ENCODE results near the gene ARHGAP6.
"Not testable (repeated sequence)": the region's sequence is repeated elsewhere in the genome, so short reads cannot be mapped to it uniquely, and the experiment has no call there.

Gene ARHGAP6

DNA sequence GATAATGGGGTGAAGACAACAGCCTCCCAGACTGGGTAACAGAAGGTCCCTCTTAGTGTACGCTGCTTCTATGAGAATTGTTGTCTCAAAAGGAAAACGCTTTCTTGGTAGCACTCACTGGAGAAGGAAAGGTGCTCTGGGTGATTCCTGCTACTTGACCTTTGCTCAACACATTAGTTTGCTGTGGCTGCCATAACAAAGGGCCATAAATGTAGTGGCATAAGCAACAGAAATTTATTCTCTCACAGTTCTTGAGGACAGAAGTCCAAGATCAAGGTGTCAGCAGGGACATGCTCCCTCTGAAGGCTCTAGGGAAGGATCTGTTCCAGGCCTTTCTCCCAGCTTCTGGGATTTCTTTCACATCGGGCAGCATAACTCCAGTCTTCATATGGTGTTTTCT lies 535.6 kb downstream of the ARHGAP6 start:
- DNase-seq = no peak

DNA sequence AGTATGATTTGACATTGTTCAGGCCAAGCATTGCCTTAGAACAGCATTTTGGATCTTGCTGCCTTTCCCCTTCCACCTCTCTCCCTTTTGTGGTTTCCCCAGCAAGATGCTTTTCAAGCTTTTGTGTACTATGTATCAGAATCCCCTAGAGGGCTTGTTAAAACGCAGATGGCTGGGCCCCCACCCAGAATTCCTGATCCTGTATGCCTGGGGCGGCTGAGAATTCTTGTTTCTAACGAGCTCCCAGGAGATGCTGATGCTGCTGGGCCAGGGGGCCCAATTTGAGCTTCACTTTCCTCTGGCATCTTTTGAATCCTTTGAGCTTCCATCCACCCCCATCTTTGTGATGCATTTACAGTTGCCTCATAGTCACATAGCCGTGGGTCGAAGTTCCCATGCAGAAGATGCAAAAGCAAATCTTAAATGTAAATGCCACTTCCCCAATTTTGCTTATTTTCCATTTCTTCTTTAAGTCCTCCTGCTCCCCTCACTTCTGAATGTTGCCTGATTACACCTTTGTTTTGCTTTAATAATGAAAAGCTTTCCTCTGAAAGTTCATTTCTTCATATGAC lies 536.1 kb downstream of the ARHGAP6 start:
- no peak for DNase-seq

DNA sequence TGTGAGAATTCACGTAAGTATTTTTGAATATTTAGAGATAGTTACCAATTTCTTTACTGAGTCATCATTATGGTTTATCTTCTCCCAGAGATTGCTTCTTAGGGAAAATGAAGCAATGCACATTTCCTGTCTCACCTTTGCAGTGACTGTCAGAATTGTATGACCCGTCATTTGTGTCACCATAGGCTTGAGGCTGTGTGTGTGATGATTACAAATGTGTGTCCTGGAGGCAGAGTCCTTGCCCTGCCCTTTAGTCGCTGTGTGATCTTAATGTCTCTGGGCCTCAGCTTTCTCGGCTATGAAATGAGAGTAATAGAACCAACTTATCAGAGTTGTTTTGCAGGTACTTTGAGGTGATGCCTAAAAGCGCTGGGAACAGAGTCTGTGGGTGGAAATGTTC lies 540.7 kb downstream of the ARHGAP6 start:
- DNase-seq = no peak

DNA sequence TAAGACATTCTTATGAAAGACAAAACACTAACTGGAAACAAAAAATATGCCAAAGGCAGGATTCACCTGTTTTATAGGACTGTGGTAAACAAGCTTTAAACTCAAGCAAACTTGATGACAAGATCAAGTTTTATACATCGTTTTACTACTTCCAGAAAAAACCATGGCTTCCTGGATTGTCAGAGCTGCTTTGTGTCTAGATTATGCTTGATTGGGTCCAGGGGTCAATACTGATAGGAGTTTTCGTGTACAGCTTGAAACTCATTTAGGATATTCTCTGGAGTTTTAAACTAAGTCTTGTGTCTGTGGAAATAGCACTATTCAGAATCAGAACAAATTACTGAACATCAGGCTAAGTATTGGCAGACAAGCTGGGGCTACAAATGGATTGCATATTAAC lies 541.6 kb downstream of the ARHGAP6 start:
- DNase-seq = no peak

DNA sequence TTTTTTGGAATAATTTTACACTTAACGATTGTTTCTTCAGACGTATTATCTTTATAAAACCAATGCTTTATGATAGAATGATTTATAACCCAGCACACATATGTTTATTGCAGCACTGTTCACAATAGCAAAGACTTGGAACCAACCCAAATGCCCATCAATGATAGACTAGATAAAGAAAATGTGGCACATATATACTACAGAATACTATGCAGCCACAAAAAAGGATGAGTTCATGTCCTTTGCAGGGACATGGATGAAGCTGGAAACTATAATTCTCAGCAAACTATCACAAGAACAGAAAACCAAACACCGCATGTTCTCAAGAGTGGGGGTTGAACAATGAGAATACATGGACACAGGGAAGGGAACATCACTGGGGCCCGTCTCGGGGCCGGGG lies 542.6 kb downstream of the ARHGAP6 start:
- DNase-seq = not testable (repeated sequence)

DNA sequence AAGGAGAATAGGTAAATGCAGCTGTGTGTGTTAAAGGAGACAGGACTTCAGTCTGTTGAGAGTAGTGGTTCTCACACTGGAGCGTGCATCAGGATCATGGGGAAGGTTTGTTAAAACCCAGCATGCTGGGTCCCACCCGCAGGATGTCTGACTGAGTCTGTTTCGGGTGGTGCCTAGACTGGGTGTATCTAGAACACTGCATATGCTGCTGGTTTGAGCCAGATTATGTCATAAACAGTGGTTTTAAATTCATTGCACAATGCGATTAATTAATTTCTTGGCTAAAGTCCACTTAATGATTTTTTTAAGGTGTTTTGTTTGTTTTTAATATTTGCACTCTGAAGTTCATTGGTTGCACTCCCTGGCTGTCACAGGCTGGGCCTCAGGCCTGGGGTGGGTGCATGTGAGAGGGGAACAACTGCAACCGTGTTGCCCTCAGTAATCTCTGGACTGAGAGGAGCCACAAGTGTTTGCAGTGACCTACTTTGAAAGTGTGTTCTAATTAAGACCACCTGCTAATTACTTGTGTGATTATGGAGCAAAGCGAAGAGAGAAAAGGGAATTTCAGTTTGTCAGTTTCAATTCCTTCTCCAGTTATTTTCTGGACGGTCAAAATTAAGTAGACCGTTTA lies 546.3 kb downstream of the ARHGAP6 start:
- DNase-seq = no peak

DNA sequence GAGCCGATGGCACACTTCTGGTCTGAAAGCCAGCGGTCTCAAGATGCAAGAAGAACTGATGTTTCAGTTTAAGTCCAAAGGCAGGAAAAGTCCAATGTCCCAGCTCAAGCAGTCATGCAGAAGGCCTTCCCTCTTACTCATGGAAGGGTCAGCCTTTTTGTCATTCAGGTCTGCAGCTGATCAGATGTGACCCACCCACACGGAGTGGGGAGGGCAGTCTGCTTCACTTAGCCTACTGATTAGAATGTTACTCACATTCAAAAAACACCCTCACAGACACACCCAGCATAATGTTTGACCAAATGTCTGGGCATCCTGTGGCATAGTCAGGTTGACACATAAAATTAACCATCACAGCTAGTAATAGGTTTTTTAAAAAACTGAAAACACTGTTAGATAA lies 548.0 kb downstream of the ARHGAP6 start:
- no peak for DNase-seq

DNA sequence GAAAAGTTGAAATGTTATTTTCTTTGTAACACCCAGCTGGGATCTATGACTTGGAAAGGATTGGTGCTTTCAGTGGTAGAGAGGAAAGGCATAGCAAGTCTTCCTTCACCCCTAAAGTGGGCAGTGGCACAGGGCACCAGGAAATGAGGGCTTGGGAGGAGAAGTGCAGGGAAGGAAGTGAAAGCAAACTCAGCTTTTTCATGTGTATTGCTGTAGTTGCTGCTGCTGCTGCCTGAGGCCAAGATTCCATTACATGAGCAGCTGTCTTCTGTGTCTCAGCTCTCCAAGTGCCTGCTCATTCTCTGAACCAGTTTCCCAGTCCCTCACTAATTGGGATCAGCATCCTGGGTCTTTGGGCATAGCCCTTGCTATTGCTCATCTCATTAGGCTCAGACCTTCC lies 552.0 kb downstream of the ARHGAP6 start:
- no peak for DNase-seq

DNA sequence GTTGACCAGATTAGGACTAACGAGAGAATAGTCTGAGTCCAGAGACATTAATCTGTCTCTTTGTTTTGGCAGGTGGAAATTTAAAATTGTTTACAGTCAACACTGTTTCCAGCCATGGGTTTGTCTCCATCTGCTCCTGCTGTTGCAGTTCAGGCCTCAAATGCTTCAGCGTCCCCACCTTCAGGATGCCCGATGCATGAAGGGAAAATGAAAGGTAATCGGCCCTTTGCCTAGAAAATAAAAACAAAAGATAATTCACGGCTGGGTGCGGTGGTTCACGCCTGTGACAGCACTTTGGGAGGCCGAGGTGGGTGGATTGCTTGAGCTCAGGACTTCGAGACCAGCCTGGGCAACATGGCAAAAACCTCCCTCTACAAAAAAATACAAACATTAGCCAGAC lies 553.8 kb downstream of the ARHGAP6 start:
- DNase-seq = no peak

DNA sequence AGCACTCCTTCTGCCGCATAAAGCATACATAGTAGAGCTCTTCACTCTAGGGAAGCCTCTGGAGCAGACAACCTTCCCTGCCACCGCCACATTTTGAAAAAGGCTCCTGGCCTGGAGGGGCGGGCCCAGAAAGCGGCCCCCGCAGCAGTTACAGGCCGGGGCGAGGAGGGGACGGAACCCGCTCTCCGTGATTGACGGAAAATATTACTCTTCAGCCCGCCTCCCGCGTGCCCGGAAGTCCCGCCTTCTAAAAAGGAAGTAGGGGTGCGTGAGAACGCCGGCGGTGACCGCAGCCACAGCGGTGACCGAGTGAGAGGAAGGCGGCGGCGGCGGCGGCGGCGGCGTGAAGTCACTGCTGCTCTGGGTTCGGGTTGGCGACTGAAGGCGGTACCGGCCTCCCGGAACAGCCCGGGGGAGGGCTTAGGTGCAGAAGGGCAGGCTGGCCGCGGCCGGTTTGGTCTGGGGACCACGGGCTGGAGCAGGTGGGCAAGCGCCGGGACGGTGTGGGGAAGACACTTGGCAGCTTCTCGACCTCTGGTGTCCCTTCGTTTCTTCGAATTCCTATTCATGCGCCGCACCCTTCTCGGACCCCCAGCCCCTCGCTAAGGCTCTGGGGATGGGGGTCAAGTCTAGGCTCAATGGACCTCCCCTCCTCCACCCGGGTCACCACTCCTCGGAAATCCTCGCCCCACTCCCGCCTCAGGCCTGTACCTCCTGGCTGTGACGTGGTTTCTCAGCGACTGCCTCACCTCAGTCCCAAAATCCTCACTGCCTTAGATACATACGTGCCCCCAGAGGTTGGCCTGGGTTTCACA lies 554.5 kb downstream of the ARHGAP6 start, which contains the start of gene HCCS:
TSS of gene HCCS (plus strand) at position 296 of the 815 bp plus-strand sequence. CDS start 729 bp downstream, outside the sequence.
- DNase-seq = peak; percentile 85

DNA sequence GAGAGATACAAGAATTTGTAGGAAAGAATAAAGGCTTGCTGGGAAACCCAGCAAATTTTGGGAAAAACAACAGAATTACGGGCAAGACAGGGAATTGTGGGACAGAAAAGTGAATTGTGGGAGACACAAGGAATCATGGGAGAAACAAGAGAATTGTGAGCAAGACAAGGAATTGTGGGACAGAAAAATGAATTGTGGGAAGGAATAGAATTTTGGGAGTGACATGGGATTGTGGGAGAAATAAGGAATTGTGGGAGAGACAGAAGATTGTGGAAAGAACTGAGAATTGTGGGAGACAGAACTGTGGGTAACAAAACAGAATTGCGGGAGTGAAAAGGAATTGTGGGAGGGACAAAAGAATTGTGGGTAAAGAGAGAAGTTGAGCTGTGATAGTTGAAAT lies 555.8 kb downstream of the ARHGAP6 start:
- DNase-seq = no peak

DNA sequence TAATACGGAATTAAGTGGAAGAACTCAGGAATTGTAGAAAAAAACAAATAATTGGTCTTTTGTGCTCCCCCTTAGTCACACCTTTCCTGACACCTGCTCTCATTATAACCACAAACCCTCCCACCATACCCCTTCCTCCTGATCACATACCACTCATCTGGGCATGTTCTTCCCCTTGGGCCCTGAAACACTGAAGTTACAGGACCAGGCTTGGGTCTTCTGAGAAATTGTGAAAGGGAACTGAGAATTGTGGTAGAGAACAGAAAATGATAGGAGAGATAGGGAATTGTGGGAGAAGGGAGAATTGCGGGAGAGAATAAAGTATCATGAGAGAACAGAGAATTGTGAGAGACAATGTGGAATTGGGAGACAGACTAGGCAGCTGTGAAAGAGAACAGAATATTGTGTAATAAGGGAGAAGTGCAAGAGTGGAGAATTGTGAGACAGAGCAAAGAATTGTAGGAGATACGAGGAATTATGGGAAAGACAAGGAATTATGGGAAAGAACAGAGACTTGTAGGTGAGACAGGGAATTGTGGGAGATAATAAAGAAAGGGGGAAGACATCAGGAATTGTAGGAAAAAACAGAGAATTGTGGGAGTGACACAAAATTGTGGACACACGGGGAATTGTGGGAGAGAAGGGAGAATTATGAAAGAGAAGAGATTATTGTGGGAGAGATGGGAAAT lies 557.3 kb downstream of the ARHGAP6 start:
- no peak for DNase-seq

DNA sequence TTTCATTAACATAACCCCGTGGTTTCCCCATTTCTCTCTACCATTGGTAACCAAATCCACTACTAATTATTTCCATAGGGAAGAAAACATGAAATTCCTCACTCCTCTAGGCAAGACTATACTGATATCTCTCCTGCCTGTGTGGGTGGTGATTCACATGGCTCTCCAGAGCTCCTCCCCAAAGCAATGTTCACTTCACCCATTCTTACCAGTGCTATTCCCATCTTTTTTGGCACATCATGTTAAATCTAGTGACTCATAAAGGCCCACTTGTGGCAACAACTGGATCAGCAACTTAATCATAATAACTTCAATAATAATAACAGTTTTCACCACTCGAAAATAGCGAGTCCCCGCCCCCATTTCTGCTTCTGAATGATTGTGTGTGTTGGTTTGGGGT lies 560.6 kb downstream of the ARHGAP6 start:
- no peak for DNase-seq

DNA sequence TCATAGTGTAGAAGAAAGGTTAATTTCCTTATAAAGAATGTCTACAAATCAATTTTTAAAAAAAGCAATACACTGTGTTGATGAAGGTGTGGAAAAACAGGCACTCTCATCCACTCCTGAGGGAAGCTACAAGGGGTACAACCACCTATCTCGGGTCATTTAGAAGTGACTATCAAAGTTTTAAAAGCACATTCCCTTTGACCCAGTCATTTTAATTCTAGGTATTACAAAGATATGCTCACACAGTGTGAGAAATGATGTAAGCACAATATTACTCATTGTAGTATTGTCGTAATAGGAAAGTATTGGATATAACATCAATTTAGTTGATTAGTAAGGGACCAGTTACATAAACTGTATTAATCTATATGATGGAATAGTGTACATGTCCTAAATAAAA lies 562.0 kb downstream of the ARHGAP6 start:
- no peak for DNase-seq

DNA sequence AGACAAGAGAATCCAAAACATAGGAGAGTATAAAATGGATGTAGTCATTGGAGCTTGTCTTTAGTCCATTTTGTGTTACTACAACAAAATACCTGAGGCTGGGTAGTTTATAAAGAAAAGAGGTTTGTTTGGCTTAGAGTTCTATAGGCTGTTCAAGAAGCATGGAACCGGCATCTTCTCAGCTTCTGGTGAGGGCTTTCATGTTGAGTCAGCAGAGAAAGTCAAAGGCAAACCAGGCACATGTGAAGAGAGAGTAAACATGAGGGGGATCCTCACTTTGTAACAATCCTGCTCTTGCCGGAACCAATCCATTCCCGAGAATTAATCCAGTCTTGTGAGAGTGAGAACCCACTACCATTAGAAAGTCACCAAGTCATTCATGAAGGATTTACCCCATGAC lies 562.7 kb downstream of the ARHGAP6 start:
- DNase-seq = no peak

DNA sequence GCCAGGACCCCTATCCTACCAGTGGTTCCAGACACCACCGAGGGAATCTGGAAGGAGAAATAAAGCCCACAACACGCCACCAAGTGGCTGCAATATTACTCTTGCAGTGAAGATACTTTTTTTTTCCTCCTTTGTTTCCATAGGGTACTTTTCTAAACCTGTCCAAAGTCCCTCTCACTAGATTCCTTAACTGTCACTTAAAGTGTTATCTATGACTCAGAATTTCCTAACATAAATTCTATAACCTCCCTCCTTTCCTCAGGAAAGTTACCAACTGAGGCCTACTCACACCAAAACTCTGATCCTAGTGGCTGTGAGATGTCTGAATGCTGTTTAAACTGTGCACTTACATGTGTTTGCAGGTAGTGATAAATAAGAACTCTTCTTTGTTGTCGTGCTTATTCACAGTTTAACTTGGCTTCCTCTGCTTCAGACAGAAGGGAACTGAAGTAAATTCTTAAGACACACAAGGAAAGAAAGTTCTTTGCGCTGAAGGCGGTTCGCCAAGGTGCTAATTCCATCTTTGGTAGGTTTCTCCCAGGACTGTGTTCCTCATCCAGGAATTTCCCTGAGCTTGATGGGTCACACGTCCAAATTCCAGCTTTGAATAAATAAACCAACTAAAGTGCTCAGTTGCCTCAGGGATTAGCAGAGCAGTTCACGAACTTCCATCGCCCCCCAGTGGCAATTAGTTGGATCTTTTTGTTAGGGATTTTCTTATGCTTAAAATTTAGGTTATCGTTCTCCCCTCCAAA lies 565.3 kb downstream of the ARHGAP6 start:
- DNase-seq = no peak

DNA sequence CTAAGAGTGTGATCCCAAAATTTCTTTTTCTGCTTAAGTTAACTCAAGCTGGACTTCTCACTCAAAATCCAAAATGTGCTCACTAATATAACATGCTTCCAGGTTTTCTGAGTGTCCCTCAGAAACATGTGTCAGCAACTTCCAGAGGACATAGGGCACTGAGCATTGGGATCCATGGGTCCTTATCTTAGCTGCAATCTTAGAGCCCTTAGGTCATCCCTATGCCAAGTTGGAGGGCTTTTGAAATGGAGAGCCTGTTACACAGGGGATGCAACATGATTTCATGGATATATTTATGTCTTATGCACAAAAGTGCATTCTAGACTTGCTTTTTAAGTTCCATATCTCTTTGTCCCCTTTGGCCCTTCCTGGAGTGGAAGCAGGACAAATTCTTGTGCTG lies 566.3 kb downstream of the ARHGAP6 start:
- no peak for DNase-seq

DNA sequence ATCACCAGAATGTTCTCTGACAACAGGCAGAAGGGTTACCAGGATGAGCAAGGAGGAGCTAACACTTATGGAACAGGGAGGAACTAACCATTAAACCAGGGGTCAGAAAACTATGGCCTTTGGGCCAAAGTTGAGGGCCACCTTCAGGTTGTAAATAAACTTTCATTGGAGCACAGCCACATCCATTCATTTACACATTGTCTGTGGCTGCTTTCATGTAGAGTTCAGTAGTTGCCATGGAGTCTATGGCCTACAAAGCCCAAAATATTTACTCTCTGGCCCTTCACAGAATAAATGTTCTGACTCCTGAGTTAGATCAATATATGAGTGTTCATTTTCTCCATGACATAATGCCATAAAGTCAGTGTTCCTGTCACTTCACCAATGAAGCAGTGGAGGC lies 567.8 kb downstream of the ARHGAP6 start:
- no peak for DNase-seq

DNA sequence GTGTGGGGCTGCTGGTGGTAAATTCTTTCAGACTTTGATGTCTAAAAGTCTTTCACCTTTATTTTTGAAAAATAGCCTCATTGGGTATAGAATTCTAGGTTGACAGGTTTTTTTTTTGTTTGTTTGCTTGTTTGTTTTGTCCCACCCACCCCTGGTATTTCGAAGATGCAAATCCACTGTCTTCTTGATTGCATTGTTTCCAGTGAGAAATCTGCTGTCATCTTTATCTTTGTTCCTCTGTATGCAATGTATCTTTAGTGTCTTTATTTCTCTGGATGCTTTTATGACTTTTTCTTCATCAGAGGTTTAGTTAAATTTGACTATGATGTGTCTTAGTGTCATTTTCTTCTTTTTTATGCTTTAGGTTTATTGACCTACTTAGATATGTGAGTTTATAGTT lies 575.9 kb downstream of the ARHGAP6 start:
- DNase-seq = no peak
